ENCODE data around the gene SLTM. TPM values are rescaled to one million over a fixed set of nuclear protein-coding genes. Genes with fewer than 3 reads are reported as not detected.
"Not testable (repeated sequence)": the region's sequence is repeated elsewhere in the genome, so short reads cannot be mapped to it uniquely, and the experiment has no call there.

The SLTM gene
- total and polyA plus RNA-seq, 12 donors = 33.4 to 74.8 (median 44.4) TPM

DNA sequence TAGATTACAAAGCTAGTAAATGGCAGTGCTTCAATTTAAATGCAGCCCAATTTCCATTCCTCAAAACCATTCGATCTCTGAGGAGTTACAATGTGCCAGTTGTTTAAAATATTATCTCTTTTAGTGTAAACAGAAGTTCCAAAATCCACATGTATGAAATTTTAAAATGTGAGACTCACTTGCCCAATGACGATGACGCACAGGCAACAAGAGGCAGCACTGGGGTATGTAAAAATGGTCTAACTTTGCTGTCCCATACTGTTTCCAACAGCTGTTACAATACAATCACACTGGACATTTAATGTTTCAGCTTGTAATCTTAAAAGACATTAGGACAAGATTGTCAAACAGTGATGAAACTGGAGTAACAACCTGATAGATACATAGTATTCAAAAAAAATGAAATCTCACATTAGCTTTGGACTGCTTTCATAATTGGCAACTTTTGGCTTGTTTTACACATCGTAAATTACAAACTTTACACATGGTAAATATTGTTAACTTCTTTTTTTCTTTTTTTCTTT, 12.2 kb downstream of the SLTM start:
- DNase-seq (no peak), ATAC-seq (no peak)
- TF ChIP-seq, protein P1, sequence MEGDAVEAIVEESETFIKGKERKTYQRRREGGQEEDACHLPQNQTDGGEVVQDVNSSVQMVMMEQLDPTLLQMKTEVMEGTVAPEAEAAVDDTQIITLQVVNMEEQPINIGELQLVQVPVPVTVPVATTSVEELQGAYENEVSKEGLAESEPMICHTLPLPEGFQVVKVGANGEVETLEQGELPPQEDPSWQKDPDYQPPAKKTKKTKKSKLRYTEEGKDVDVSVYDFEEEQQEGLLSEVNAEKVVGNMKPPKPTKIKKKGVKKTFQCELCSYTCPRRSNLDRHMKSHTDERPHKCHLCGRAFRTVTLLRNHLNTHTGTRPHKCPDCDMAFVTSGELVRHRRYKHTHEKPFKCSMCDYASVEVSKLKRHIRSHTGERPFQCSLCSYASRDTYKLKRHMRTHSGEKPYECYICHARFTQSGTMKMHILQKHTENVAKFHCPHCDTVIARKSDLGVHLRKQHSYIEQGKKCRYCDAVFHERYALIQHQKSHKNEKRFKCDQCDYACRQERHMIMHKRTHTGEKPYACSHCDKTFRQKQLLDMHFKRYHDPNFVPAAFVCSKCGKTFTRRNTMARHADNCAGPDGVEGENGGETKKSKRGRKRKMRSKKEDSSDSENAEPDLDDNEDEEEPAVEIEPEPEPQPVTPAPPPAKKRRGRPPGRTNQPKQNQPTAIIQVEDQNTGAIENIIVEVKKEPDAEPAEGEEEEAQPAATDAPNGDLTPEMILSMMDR (IDR thresholded peaks at IDR 0.05) = no peak
- no peak overlapping the region for H3K27ac ChIP-seq
- no peak overlapping the region for H3K4me3 ChIP-seq
- 90 to 91% methylated on average over 4 of the region's 4 CpGs for WGBS, 2 donors
- intact Hi-C loops (cut with DNase I) = no loop called here
- peaks cover 3 to 66% (median 31%) of the 10 kb centered on the region in 9 donors for H3K4me1 ChIP-seq
- no peaks in the 10 kb centered on the region for H3K9me3 ChIP-seq
- no peaks in the 10 kb centered on the region for H3K27me3 ChIP-seq
- H3K36me3 ChIP-seq = peaks cover 0 to 72% (median 10%) of the 10 kb centered on the region in 9 donors

DNA sequence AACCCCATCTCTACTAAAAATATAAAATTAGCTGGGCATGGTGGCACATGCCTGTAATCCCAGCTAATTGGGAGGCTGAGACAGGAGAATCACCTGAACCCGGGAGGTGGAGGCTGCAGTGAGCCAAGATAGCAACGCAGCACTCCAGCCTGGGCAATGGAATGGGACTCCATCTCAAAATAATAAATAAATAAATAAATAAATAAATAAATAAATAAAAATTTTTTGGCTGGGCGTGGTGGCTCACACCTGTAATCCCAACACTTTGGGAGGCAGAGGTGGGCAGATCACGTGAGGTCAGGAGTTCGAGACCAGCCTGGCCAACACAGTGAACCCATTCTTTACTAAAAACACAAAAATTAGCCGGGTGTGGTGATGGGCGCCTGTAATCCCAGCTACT, 13.0 kb downstream of the SLTM start:
- H3K4me3 ChIP-seq; H3K27me3 ChIP-seq; H3K9me3 ChIP-seq; ATAC-seq; H3K27ac ChIP-seq; DNase-seq; intact Hi-C loops (cut with DNase I): not testable (repeated sequence)
- H3K4me1 ChIP-seq = peaks cover 3 to 57% (median 31%) of the 10 kb centered on the region in 9 donors
- WGBS, 2 donors = 91 to 98% methylated on average over 7 of the region's 7 CpGs
- peaks cover 0 to 72% (median 11%) of the 10 kb centered on the region in 9 donors for H3K36me3 ChIP-seq

DNA sequence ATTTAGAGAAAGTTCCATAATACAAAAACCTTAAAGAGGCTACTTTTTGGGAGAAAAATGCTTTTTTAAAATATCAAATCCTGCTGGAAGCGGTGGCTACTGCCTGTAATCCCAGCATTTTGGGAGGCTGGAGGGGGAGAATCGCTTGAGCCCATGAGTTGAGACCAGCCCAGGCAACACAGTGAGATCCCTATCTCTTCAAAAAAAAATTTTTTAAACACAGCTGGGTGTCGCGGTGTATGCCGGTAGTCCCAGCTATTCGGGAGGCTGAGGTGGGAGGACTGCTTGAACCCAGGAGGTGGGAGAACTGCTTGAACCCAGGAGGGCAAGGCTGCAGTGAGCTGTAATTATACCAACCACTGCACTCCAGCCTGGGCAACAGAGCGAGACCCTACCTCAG, 14.2 kb downstream of the SLTM start:
- H3K4me1 ChIP-seq = peaks cover 3 to 45% (median 21%) of the 10 kb centered on the region in 9 donors
- H3K36me3 ChIP-seq = peaks cover 0 to 81% (median 11%) of the 10 kb centered on the region in 9 donors
- DNase-seq = no peak
- intact Hi-C loops (cut with DNase I) = no loop called here
- H3K9me3 ChIP-seq = no peaks in the 10 kb centered on the region
- no peak overlapping the region for H3K4me3 ChIP-seq
- H3K27ac ChIP-seq = no peak overlapping the region
- ATAC-seq = no peak
- 94 to 99% methylated on average over 7 of the region's 7 CpGs for WGBS, 2 donors
- TF ChIP-seq, protein P1 (IDR thresholded peaks at IDR 0.05) = no peak
- no peaks in the 10 kb centered on the region for H3K27me3 ChIP-seq

DNA sequence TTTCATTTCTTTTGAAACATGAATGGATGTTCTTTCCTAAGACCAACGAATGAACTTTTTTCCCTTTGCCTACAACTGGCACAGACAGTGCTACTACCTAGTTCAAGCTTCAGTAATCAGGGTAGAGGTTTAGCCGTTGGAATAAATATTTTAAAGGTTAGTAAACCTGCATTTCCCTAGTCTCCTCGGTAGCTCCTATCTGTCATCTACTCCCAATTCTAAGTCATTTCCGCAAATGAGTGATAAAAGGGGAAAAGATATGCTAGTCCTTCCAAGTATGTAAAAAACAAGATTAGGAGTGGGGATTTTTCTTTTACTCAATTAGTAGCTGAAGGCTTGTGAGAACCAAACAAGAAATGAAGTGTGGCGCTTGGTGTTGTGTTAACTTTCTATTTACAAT, 15.2 kb downstream of the SLTM start:
- intact Hi-C loops (cut with DNase I) = no loop called here
- Histone ChIP-seq H3K27me3 (no peaks in the 10 kb centered on the region), H3K27ac (no peak overlapping the region), H3K36me3 (peaks cover 0 to 86% (median 11%) of the 10 kb centered on the region in 9 donors), H3K9me3 (no peaks in the 10 kb centered on the region), H3K4me3 (no peak overlapping the region), H3K4me1 (peaks cover 3 to 35% (median 21%) of the 10 kb centered on the region in 9 donors)
- DNase-seq (no peak), ATAC-seq (peak in 1 of 8 donors; percentile 47)
- 36 to 45% methylated on average over 5 of the region's 5 CpGs for WGBS, 2 donors
- TF ChIP-seq, protein P1 (IDR thresholded peaks at IDR 0.05) = no peak

DNA sequence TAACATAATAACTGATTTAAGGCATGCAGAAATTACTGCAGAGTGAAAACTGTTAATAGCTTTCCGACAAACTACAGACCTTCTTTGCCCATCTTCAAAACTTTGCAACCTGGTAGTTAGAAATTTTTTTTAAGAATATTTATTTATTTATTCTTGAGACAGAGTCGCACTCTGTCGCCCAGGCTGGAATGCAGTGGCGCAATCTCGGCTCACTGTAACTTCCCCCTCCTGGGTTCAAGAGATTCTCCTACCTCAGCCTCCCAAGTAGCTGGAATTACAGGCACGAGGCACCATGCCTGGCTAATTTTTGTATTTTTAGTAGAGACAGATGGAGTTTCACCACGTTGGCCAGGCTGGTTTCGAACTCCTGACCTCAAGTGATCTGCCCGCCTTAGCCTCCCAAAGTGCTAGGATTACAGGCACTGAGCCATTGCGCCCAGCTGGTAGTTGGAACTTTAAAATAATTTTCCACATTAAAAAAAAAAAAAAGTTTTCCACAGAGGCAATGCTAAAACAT, 15.8 kb downstream of the SLTM start:
- intact Hi-C loops (cut with DNase I); H3K27me3 ChIP-seq; H3K4me3 ChIP-seq; H3K9me3 ChIP-seq; DNase-seq; H3K27ac ChIP-seq; ATAC-seq: not testable (repeated sequence)
- WGBS, 2 donors = 87 to 90% methylated on average over 10 of the region's 10 CpGs
- peaks cover 0 to 86% (median 13%) of the 10 kb centered on the region in 9 donors for H3K36me3 ChIP-seq
- peaks cover 3 to 32% (median 21%) of the 10 kb centered on the region in 9 donors for H3K4me1 ChIP-seq

All from heart right ventricle (tissue), 16 donors.